IPS-18a (cell line): ENCODE measurements around the gene SAC3D1.

Experiments
- H3K27ac ChIP-seq: one replicate; pipeline ENCODE4 v1.5.1; 2013; ENCODE audit warnings: low read length
- H3K27me3 ChIP-seq: one replicate; pipeline ENCODE4 v1.6.1; 2013; ENCODE audit warnings: mild to moderate bottlenecking, low read length; ENCODE audit not compliant: control insufficient read depth, insufficient read depth
- H3K36me3 ChIP-seq: one replicate; pipeline ENCODE4 v1.6.1; 2013; ENCODE audit warnings: low read depth, low read length; ENCODE audit not compliant: control insufficient read depth
- H3K4me1 ChIP-seq: one replicate; pipeline ENCODE4 v1.6.1; 2013; ENCODE audit warnings: low read depth, low read length; ENCODE audit not compliant: control insufficient read depth
- H3K4me3 ChIP-seq: one replicate; pipeline ENCODE4 v1.5.1; 2013; ENCODE audit warnings: low read length
- H3K9ac ChIP-seq: one replicate; pipeline ENCODE4 v1.6.1; 2013; ENCODE audit warnings: mild to moderate bottlenecking, low read length, moderate library complexity
- H3K9me3 ChIP-seq: one replicate; pipeline ENCODE4 v1.6.1; 2013; ENCODE audit warnings: low read depth, low read length; ENCODE audit not compliant: control insufficient read depth

The SAC3D1 gene

DNA sequence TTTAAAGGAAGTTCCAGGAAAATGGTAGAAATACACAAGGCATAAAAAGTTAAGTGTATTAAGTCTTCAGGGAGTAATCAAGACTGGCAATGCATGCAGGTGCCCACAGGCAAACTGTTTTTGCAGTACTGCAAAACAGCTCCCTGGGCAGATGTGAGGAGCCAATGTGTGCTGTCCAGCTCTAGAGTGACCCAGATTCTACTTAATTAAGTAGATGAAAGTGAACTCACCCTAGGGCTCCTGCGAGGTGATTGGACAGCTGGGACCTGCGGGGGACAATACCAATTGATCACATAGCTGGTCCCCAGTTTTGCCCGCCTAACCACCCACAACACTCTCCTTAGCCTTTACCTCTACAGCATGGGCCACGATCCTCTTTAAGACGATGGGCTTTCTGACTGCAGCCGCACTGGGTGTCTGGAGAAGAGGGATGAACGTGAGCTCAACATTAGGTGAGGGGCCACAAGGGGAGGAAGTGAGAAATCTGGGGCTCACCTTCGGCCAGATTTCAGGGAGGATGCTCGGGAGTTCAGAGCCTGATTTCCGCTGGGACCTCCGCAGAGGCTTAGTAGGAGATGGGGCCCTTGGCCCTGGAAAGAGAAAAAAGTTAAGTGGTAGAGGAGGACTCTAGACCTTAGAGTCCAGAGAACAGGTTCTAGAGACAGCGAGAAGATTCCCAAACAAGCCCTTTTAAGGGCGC is 42.3 kb downstream of the SAC3D1 start:
- H3K9me3 ChIP-seq, result no peaks in the 10 kb centered on the region
- peak overlapping the region; percentile 82 for H3K9ac ChIP-seq
- peaks cover 39% of the 10 kb centered on the region for H3K36me3 ChIP-seq
- no peaks in the 10 kb centered on the region for H3K27me3 ChIP-seq
- H3K4me3 ChIP-seq, result peak overlapping the region; percentile 75
- peaks cover 5% of the 10 kb centered on the region for H3K4me1 ChIP-seq
- peak overlapping the region; percentile 56 for H3K27ac ChIP-seq

DNA sequence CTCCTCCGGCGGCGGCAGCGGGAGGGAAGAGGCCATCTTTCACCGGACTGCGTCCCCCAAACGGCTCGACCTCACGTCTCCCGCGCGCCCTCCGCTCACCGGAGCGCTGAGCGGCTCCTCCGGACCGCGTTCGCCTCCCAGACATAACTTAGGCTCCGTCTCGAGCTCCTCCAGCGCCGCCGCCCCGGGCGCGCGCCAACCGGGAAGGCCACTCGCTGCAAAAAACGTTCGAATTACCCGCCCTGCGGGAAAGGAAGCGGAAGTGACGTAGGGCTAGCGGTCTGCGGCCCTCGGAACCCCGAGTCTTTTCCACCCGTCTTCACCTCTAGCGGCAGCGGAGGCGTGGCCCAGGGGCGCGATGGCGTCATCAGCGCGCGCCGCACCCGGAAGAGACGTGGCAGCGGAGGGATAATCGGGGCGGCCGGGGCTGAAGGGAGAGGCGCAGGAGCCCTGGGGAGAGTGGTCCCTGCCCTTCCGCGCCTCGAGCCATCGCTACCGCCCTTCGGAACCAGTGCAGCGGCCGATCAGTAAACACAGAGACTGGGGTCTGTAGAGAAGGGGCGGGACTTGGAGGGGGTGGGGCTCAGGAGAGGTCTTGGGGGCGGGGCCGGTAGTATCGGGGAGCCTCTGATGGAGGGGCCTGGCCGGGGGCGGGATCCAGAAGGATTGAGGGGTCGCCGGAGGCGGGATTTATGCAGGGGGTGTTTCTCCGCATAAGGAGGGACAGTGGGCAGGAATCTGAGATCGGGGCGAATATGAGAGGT is 43.0 kb downstream of the SAC3D1 start, which contains the start of the genes CDCA5 and ZFPL1:
CDCA5 (minus strand) TSS at position 207 of the 764 bp plus-strand sequence; CDS start at position 145, 62 bp downstream.
ZFPL1 (plus strand) TSS at position 389 of the 764 bp plus-strand sequence. CDS start 477 bp downstream, outside the sequence.
- H3K27ac ChIP-seq, result peak within 1 kb of the TSS; percentile 56
- peaks cover 5% of the 10 kb centered on the region for H3K4me1 ChIP-seq
- H3K4me3 ChIP-seq, result peak within 1 kb of the TSS; percentile 75
- peaks cover 37% of the 10 kb centered on the region for H3K36me3 ChIP-seq
- H3K9ac ChIP-seq, result peak within 1 kb of the TSS; percentile 82
- H3K9me3 ChIP-seq, result no peaks in the 10 kb centered on the region
- no peaks in the 10 kb centered on the region for H3K27me3 ChIP-seq

DNA sequence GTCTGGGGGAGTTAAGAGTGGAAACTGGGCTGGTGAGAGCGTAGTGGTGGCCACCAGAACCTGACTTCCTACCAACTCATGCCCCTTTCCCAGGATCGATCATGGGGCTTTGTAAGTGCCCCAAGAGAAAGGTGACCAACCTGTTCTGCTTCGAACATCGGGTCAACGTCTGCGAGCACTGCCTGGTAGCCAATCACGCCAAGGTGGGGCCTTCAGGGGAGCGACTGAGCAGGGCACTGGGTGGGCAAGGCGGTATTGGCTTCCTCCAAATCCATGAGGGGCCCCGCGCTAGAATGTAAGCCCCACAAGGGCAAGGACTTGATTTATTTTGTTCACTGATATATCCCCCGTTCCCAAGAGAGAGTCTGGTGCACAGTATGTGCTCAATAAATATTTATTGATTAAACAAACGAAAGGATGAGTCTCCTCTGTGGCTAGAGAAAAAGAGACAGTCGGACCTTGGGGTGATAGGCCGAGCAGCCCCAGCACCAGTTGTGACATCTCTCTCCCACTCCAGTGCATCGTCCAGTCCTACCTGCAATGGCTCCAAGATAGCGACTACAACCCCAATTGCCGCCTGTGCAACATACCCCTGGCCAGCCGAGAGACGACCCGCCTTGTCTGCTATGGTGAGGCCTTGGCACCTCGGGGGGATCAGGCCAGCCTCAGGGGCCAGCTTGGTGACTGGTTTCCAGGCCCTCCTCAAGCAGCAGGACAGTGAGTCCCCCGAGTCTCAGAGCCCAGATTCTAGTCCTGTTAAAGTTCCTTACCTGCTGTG is 43.8 kb downstream of the SAC3D1 start:
- Histone ChIP-seq H3K4me3 (peak overlapping the region; percentile 75), H3K9ac (peak overlapping the region; percentile 82), H3K27me3 (no peaks in the 10 kb centered on the region), H3K4me1 (peaks cover 5% of the 10 kb centered on the region), H3K9me3 (no peaks in the 10 kb centered on the region), H3K27ac (peak overlapping the region; percentile 41), H3K36me3 (peaks cover 30% of the 10 kb centered on the region)

DNA sequence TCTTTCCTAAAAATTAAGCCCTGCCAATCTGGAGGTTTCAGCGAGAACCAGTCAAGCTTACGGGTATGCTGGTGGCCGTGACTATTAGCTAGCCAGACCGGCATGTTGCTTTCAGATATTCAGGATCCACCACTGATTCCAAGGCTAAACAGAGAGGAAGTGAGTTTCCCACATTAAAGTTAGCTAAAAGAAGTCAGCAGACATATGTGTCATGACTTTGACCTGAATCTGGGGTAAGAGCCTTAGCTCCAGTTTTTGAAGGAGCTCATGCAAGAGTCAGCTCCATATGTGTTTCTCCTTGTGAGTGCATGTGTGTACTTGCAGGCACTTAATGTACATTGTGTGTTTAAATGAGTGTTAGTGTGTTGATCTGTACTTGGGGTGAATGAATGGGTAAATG is 44.4 kb downstream of the SAC3D1 start:
- peaks cover 26% of the 10 kb centered on the region for H3K36me3 ChIP-seq
- H3K9ac ChIP-seq, result no peak overlapping the region
- peaks cover 5% of the 10 kb centered on the region for H3K4me1 ChIP-seq
- no peaks in the 10 kb centered on the region for H3K9me3 ChIP-seq
- no peaks in the 10 kb centered on the region for H3K27me3 ChIP-seq
- peak overlapping the region; percentile 75 for H3K4me3 ChIP-seq
- no peak overlapping the region for H3K27ac ChIP-seq

DNA sequence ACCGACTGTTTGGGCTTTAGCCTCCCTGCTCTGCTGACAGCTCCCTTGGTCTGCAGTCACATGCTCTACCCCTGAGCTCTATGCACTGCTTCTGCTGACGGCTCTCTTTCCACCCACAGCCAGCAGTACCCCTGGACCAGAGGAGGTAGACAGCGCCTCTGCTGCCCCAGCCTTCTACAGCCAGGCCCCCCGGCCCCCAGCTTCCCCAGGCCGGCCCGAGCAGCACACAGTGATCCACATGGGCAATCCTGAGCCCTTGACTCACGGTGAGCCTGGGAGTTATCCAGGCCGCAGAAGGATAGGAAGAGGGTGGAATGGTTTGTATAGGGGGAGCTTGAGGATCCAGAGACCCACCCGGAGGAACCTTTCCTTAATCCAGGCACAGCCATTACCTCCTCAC is 45.8 kb downstream of the SAC3D1 start:
- Histone ChIP-seq H3K9ac (no peak overlapping the region), H3K27ac (no peak overlapping the region), H3K27me3 (no peaks in the 10 kb centered on the region), H3K9me3 (no peaks in the 10 kb centered on the region), H3K4me1 (peaks cover 5% of the 10 kb centered on the region), H3K4me3 (no peak overlapping the region), H3K36me3 (peaks cover 20% of the 10 kb centered on the region)

DNA sequence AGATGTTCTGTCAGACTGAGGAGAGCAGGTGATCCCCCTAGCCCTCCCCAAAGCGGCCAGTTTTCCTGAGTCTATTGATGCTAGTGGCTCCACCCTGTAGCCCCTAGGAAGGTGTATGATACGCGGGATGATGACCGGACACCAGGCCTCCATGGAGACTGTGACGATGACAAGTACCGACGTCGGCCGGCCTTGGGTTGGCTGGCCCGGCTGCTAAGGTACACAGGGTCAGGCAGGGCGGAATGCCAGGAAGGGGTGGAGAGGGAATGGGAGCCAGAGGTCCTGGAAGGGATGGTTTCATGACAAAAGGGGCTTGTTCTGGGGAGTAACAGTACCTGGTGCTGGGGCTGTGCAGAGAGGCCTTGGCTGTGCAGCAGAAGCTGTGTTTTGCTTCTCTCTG is 46.2 kb downstream of the SAC3D1 start:
- Histone ChIP-seq H3K36me3 (peaks cover 18% of the 10 kb centered on the region), H3K9me3 (no peaks in the 10 kb centered on the region), H3K4me3 (no peak overlapping the region), H3K4me1 (peaks cover 5% of the 10 kb centered on the region), H3K27ac (no peak overlapping the region), H3K27me3 (no peaks in the 10 kb centered on the region), H3K9ac (no peak overlapping the region)

DNA sequence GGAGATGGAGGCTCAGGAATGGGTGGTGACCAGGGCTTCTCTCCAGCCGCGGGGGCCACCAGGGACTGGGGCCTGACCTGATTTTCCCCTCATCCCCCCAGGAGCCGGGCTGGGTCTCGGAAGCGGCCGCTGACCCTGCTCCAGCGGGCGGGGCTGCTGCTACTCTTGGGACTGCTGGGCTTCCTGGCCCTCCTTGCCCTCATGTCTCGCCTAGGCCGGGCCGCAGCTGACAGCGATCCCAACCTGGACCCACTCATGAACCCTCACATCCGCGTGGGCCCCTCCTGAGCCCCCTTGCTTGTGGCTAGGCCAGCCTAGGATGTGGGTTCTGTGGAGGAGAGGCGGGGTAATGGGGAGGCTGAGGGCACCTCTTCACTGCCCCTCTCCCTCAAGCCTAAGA is 46.8 kb downstream of the SAC3D1 start:
- Histone ChIP-seq H3K4me3 (no peak overlapping the region), H3K9me3 (no peaks in the 10 kb centered on the region), H3K27me3 (no peaks in the 10 kb centered on the region), H3K36me3 (peaks cover 18% of the 10 kb centered on the region), H3K4me1 (peaks cover 3% of the 10 kb centered on the region), H3K27ac (no peak overlapping the region), H3K9ac (no peak overlapping the region)

DNA sequence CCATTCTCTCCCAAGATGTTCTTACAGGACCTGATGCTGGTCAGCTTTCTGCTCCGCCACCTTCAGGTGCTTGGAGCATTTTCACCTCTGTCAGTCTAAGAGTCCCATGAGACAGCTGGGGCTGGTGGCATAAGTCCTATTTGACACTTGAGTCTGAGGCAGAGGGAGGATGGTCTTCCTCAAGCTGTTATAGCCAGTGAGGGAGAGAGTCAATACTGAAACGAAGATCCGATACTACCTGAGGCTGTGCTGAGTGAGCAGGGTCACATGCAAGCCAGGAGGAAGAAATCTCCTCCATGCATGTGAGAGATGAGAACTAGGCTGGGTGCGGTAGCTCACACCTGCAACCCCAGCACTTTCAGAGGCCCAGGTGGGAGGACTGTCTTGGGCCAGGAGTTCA is 48.6 kb downstream of the SAC3D1 start:
- no peaks in the 10 kb centered on the region for H3K27me3 ChIP-seq
- no peak overlapping the region for H3K4me3 ChIP-seq
- H3K9me3 ChIP-seq, result no peaks in the 10 kb centered on the region
- no peak overlapping the region for H3K9ac ChIP-seq
- H3K4me1 ChIP-seq, result no peaks in the 10 kb centered on the region
- peaks cover 18% of the 10 kb centered on the region for H3K36me3 ChIP-seq
- no peak overlapping the region for H3K27ac ChIP-seq

DNA sequence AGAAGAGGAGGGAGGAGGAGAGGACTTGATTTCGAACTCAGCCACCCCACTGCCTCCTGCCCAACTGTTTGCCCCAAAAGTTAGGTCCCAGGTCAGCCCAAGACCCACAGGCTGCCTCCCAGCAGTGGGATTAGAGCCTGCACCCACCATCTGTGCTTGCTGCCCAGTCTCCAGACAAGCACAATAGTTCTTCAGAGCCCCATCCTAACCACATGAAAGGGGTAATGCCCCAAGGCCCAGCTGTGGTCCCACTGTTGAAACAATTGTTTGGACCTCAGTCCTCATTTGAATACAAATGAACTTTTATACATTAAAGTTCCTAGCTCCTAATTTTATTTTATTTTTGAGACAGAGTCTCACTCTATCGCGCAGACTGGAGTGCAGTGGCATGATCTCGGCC is 49.6 kb downstream of the SAC3D1 start:
- Histone ChIP-seq H3K9me3 (no peaks in the 10 kb centered on the region), H3K27ac (no peak overlapping the region), H3K27me3 (no peaks in the 10 kb centered on the region), H3K36me3 (peaks cover 18% of the 10 kb centered on the region), H3K9ac (no peak overlapping the region), H3K4me1 (peaks cover under 1% of the 10 kb centered on the region), H3K4me3 (no peak overlapping the region)
